ENCODE measurements around the gene NUDT22. TPM values are rescaled to one million over a fixed set of nuclear protein-coding genes. Genes with fewer than 3 reads are reported as not detected.

Gene NUDT22
- total and polyA plus RNA-seq, 2 of the 8 experiments (the other 6 are each of a cell fraction or from before 2014, with no cell fraction given): 43.4 to 69.0 TPM

DNA sequence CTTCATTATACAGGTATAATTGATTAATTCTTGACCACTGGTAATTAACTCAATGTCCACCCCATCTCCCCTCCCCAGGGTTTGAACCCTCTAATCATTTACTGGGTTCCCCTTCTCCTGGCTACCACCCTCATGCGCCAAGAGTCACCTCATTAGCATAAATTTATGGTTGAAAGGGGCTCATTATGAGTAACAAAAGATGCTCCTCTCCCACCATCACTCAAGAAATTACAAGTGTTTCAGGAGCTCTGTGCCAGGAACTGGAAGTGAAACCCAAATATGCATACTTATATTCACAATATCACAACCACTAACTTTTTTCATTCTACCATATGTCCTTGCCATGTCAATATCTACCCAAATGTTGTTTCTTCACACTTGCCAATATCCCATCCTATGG lies 47.9 kb upstream of the NUDT22 start (continued):
- TF ChIP-seq, protein P1, sequence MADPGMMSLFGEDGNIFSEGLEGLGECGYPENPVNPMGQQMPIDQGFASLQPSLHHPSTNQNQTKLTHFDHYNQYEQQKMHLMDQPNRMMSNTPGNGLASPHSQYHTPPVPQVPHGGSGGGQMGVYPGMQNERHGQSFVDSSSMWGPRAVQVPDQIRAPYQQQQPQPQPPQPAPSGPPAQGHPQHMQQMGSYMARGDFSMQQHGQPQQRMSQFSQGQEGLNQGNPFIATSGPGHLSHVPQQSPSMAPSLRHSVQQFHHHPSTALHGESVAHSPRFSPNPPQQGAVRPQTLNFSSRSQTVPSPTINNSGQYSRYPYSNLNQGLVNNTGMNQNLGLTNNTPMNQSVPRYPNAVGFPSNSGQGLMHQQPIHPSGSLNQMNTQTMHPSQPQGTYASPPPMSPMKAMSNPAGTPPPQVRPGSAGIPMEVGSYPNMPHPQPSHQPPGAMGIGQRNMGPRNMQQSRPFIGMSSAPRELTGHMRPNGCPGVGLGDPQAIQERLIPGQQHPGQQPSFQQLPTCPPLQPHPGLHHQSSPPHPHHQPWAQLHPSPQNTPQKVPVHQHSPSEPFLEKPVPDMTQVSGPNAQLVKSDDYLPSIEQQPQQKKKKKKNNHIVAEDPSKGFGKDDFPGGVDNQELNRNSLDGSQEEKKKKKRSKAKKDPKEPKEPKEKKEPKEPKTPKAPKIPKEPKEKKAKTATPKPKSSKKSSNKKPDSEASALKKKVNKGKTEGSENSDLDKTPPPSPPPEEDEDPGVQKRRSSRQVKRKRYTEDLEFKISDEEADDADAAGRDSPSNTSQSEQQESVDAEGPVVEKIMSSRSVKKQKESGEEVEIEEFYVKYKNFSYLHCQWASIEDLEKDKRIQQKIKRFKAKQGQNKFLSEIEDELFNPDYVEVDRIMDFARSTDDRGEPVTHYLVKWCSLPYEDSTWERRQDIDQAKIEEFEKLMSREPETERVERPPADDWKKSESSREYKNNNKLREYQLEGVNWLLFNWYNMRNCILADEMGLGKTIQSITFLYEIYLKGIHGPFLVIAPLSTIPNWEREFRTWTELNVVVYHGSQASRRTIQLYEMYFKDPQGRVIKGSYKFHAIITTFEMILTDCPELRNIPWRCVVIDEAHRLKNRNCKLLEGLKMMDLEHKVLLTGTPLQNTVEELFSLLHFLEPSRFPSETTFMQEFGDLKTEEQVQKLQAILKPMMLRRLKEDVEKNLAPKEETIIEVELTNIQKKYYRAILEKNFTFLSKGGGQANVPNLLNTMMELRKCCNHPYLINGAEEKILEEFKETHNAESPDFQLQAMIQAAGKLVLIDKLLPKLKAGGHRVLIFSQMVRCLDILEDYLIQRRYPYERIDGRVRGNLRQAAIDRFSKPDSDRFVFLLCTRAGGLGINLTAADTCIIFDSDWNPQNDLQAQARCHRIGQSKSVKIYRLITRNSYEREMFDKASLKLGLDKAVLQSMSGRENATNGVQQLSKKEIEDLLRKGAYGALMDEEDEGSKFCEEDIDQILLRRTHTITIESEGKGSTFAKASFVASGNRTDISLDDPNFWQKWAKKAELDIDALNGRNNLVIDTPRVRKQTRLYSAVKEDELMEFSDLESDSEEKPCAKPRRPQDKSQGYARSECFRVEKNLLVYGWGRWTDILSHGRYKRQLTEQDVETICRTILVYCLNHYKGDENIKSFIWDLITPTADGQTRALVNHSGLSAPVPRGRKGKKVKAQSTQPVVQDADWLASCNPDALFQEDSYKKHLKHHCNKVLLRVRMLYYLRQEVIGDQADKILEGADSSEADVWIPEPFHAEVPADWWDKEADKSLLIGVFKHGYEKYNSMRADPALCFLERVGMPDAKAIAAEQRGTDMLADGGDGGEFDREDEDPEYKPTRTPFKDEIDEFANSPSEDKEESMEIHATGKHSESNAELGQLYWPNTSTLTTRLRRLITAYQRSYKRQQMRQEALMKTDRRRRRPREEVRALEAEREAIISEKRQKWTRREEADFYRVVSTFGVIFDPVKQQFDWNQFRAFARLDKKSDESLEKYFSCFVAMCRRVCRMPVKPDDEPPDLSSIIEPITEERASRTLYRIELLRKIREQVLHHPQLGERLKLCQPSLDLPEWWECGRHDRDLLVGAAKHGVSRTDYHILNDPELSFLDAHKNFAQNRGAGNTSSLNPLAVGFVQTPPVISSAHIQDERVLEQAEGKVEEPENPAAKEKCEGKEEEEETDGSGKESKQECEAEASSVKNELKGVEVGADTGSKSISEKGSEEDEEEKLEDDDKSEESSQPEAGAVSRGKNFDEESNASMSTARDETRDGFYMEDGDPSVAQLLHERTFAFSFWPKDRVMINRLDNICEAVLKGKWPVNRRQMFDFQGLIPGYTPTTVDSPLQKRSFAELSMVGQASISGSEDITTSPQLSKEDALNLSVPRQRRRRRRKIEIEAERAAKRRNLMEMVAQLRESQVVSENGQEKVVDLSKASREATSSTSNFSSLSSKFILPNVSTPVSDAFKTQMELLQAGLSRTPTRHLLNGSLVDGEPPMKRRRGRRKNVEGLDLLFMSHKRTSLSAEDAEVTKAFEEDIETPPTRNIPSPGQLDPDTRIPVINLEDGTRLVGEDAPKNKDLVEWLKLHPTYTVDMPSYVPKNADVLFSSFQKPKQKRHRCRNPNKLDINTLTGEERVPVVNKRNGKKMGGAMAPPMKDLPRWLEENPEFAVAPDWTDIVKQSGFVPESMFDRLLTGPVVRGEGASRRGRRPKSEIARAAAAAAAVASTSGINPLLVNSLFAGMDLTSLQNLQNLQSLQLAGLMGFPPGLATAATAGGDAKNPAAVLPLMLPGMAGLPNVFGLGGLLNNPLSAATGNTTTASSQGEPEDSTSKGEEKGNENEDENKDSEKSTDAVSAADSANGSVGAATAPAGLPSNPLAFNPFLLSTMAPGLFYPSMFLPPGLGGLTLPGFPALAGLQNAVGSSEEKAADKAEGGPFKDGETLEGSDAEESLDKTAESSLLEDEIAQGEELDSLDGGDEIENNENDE (IDR thresholded peaks at IDR 0.05; ENCODE audit: insufficient replicate concordance, low read length): no peak
- TF ChIP-seq SAP30 (IDR thresholded peaks at IDR 0.05; ENCODE audit: insufficient read depth, insufficient replicate concordance, low read length) (no peak), SP4 (IDR thresholded peaks at IDR 0.05; ENCODE audit: low read length) (no peak), TBP (IDR thresholded peaks at IDR 0.05; ENCODE audit: low read depth, low read length) (no peak), PHF8 (conservative IDR thresholded peaks at IDR 0.05; ENCODE audit: low read depth, low read length) (no peak)

All from H1 (cell line).